Keratinocyte (primary cell): Measurements from ENCODE around the gene LEFTY1. TPM values are rescaled to one million over a fixed set of nuclear protein-coding genes. Genes with fewer than 3 reads are reported as not detected.

Experiments
- DNase-seq: peaks from one replicate; pipeline ENCODE4 v3.0.0-alpha.2; 2011; ENCODE audit warnings: low read depth, missing footprints, low spot score
- FAIRE-seq: peaks from 2 replicates; lab custom pipeline; 2011; peaks lifted over from hg19 to GRCh38; lab: Jason Lieb, UNC
- H2AFZ ChIP-seq: 2 replicates; pipeline ENCODE4 v1.6.0; 2012; ENCODE audit warnings: low read length, control low read depth, inconsistent platforms; ENCODE audit not compliant: control insufficient read depth
- H3K27ac ChIP-seq: 2 replicates; pipeline ENCODE4 v1.5.1; 2011; ENCODE audit warnings: low read length; ENCODE audit not compliant: control insufficient read depth, insufficient read depth
- H3K27me3 ChIP-seq: 3 replicates; pipeline ENCODE4 v1.6.0; 2011; ENCODE audit warnings: low read length; ENCODE audit not compliant: control insufficient read depth, insufficient read depth; ENCODE audit errors: extremely low read depth
- H3K36me3 ChIP-seq, 2 experiments: 2 replicates in 1 of 2; 3 replicates in 1 of 2; pipeline ENCODE4 v1.5.1; 2011; ENCODE audit warnings: low read length in 2 of 2, mild to moderate bottlenecking in 1 of 2; ENCODE audit not compliant: control insufficient read depth in 2 of 2, insufficient read depth in 2 of 2; ENCODE audit errors: extremely low read depth in 1 of 2
- H3K4me1 ChIP-seq: 3 replicates; pipeline ENCODE4 v1.5.1; 2011; ENCODE audit warnings: low read length; ENCODE audit not compliant: control insufficient read depth, insufficient read depth; ENCODE audit errors: extremely low read depth
- H3K4me2 ChIP-seq: 3 replicates; pipeline ENCODE4 v1.6.0; 2011; ENCODE audit warnings: low read depth, low read length; ENCODE audit not compliant: control insufficient read depth, insufficient read depth; ENCODE audit errors: extremely low read depth
- H3K4me3 ChIP-seq, 3 experiments: fragments of 200-600 bp in 1 of 3; sonication (generic) in 1 of 3; 2 replicates in 2 of 3; 3 replicates in 1 of 3; pipeline ENCODE4 v1.5.1; 2011 to 2016; ENCODE audit warnings: low read length in 3 of 3, mild to moderate bottlenecking in 3 of 3, control low read depth in 2 of 3, inconsistent platforms in 1 of 3, low read depth in 1 of 3, mixed read lengths in 1 of 3, mixed run types in 1 of 3, moderate library complexity in 1 of 3; ENCODE audit not compliant: control insufficient read depth in 2 of 3, insufficient read depth in 2 of 3; ENCODE audit errors: extremely low read depth in 1 of 3
- H3K79me2 ChIP-seq: 2 replicates; pipeline ENCODE4 v1.6.0; 2012; ENCODE audit warnings: low read length; ENCODE audit not compliant: control insufficient read depth, insufficient read depth
- H3K9ac ChIP-seq: 3 replicates; pipeline ENCODE4 v1.6.0; 2011; ENCODE audit warnings: low read length; ENCODE audit not compliant: control insufficient read depth, insufficient read depth; ENCODE audit errors: extremely low read depth
- H3K9me1 ChIP-seq: 3 replicates; pipeline ENCODE4 v1.6.0; 2011; ENCODE audit warnings: low read length; ENCODE audit not compliant: control insufficient read depth, insufficient read depth; ENCODE audit errors: extremely low read depth
- H3K9me3 ChIP-seq: 2 replicates; pipeline ENCODE4 v1.5.1; 2012; ENCODE audit warnings: low read depth, low read length; ENCODE audit not compliant: control insufficient read depth
- H4K20me1 ChIP-seq: 3 replicates; pipeline ENCODE4 v1.6.0; 2011; ENCODE audit warnings: low read length; ENCODE audit not compliant: control insufficient read depth, insufficient read depth; ENCODE audit errors: extremely low read depth
- CTCF ChIP-seq, 3 experiments: IDR thresholded peaks in 1 of 3; conservative IDR thresholded peaks in 1 of 3; optimal IDR thresholded peaks in 1 of 3; 2 replicates in 2 of 3; 3 replicates in 1 of 3; pipeline versions ENCODE3 to v1.5.1; 2011; ENCODE audit warnings: low read length in 3 of 3, mild to moderate bottlenecking in 3 of 3, moderate library complexity in 2 of 3, control low read depth in 1 of 3, inconsistent platforms in 1 of 3; ENCODE audit not compliant: insufficient read depth in 2 of 3; ENCODE audit errors: extremely low read depth in 1 of 3
- EZH2 ChIP-seq: IDR thresholded peaks from one replicate; pipeline ENCODE4 v1.6.1; 2012; ENCODE audit warnings: inconsistent platforms, mild to moderate bottlenecking, low read length, moderate library complexity
- dilution Hi-C: fragments of 300-500 bp; cut with MboI; formaldehyde crosslinking; loops from one replicate; pipeline ENCODE4 v1.7.0; 2020; ENCODE audit warnings: low sequenced_read_pairs; ENCODE audit not compliant: extremely low pct_ligation_motif_present
- polyA plus RNA-seq, 5 experiments: library from polyadenylated mRNA; depleted of rRNA in 3 of 5; stranded (reverse) in 3 of 5; stranded (forward) in 1 of 5; unstranded in 1 of 5; fragments of >200 nt; gene quantifications; 1 replicate in 1 of 5; 2 replicates in 3 of 5; 3 replicates in 1 of 5; pipeline versions ENCODE4 v1.2.1 to v1.2.3, GENCODE V29; 2011 to 2012; ENCODE audit warnings: missing spikeins in 2 of 5, low read depth in 1 of 5, low replicate concordance in 1 of 5

The LEFTY1 gene
- polyA plus RNA-seq, 1 donor (not counting 4 experiments of a cell fraction or from before 2014, with no cell fraction given) = not detected

- peaks cover 8% of the 10 kb centered on the region for H3K4me1 ChIP-seq
- no peaks in the 10 kb centered on the region for H4K20me1 ChIP-seq
- no peaks in the 10 kb centered on the region for H3K36me3 ChIP-seq
- no peaks in the 10 kb centered on the region for H3K27me3 ChIP-seq
- H3K4me2 ChIP-seq = no peak overlapping the region
- DNase-seq (no peak), FAIRE-seq (no peak)
- no peak overlapping the region for H3K9ac ChIP-seq
- dilution Hi-C loops = no loop called here
- no peak overlapping the region for H2AFZ ChIP-seq
- H3K9me1 ChIP-seq = no peaks in the 10 kb centered on the region
- TF ChIP-seq CTCF (optimal IDR thresholded peaks at IDR 0.05 in 1 of 3, IDR thresholded peaks at IDR 0.05 in 1 of 3, conservative IDR thresholded peaks at IDR 0.05 in 1 of 3; ENCODE audit: extremely low read depth in 1 of 3, insufficient read depth in 2 of 3, low read length in 3 of 3) = no peak
- no peak for TF ChIP-seq EZH2
- H3K4me3 ChIP-seq = no peak overlapping the region
- H3K27ac ChIP-seq = no peak overlapping the region
- no peaks in the 10 kb centered on the region for H3K79me2 ChIP-seq
- no peaks in the 10 kb centered on the region for H3K9me3 ChIP-seq
Observed at GRCh38 chr1:225908773-225909172, 19.8 kb upstream of the LEFTY1 start.

GRCh38 chr1:225908013-225908640, 19.2 kb upstream of the LEFTY1 start:
- dilution Hi-C loops = no loop called here
- Histone ChIP-seq H3K79me2 (no peaks in the 10 kb centered on the region), H3K27me3 (no peaks in the 10 kb centered on the region), H3K4me1 (peaks cover 8% of the 10 kb centered on the region), H3K36me3 (no peaks in the 10 kb centered on the region), H3K9me1 (no peaks in the 10 kb centered on the region), H3K9me3 (no peaks in the 10 kb centered on the region), H4K20me1 (no peaks in the 10 kb centered on the region), H3K27ac (no peak overlapping the region), H3K4me2 (no peak overlapping the region), H3K9ac (no peak overlapping the region), H3K4me3 (no peak overlapping the region), H2AFZ (no peak overlapping the region)
- TF ChIP-seq EZH2 = no peak
- TF ChIP-seq CTCF (optimal IDR thresholded peaks at IDR 0.05 in 1 of 3, IDR thresholded peaks at IDR 0.05 in 1 of 3, conservative IDR thresholded peaks at IDR 0.05 in 1 of 3; ENCODE audit: extremely low read depth in 1 of 3, insufficient read depth in 2 of 3, low read length in 3 of 3) = no peak
- FAIRE-seq = no peak
- no peak for DNase-seq
